Superior temporal gyrus (tissue), 1 donor: Measurements from ENCODE around the gene GPC6.
A peak's percentile ranks its signal among the peaks of the same experiment; 100 is the strongest.
"Not testable (repeated sequence)": the region's sequence is repeated elsewhere in the genome, so short reads cannot be mapped to it uniquely, and the experiment has no call there.

Source experiments
- DNase-seq: peaks from one replicate; pipeline ENCODE4 v3.0.0-alpha.2; 2016; ENCODE audit errors: extremely low spot score

GPC6 gene

GRCh38 chr13:93226623-93227279 lies at the start of gene GPC6:
Gene GPC6, plus strand, starts transcription at chr13:93226807.
- DNase-seq, result peak; percentile 73

- no peak for DNase-seq
These were observed 46.1 kb upstream of the GPC6 start for GRCh38 chr13:93180356-93180969.

GRCh38 chr13:93182406-93182805 lies 44.2 kb upstream of the GPC6 start:
- no peak for DNase-seq

GRCh38 chr13:93183302-93183701 lies 43.3 kb upstream of the GPC6 start:
- no peak for DNase-seq

- no peak for DNase-seq
These were observed 36.6 kb upstream of the GPC6 start for GRCh38 chr13:93190006-93190405.

GRCh38 chr13:93193682-93194081 lies 32.9 kb upstream of the GPC6 start:
- DNase-seq, result no peak

- no peak for DNase-seq
These were observed 26.8 kb upstream of the GPC6 start for GRCh38 chr13:93199856-93200255.

- no peak for DNase-seq
These were observed 26.0 kb upstream of the GPC6 start for GRCh38 chr13:93200626-93201025.

- no peak for DNase-seq
These were observed 24.5 kb upstream of the GPC6 start for GRCh38 chr13:93201992-93202558.

GRCh38 chr13:93206778-93207392 lies 19.7 kb upstream of the GPC6 start:
- not testable (repeated sequence) for DNase-seq

GRCh38 chr13:93216122-93216521 lies 10.5 kb upstream of the GPC6 start:
- no peak for DNase-seq

GRCh38 chr13:93217721-93218261 lies 8.8 kb upstream of the GPC6 start:
- DNase-seq, result no peak

GRCh38 chr13:93218583-93218982 lies 8.0 kb upstream of the GPC6 start:
- no peak for DNase-seq

GRCh38 chr13:93220073-93220472 lies 6.5 kb upstream of the GPC6 start:
- no peak for DNase-seq

- DNase-seq, result no peak
These were observed 3.6 kb upstream of the GPC6 start for GRCh38 chr13:93222976-93223375.

GRCh38 chr13:93224535-93224934 lies 2.1 kb upstream of the GPC6 start:
- DNase-seq, result no peak

GRCh38 chr13:93225610-93226009 lies 997 bp upstream of the GPC6 start:
- DNase-seq, result no peak

GRCh38 chr13:93226065-93226622 lies 463 bp upstream of the GPC6 start:
- no peak for DNase-seq

GRCh38 chr13:93227280-93227877 lies 772 bp downstream of the GPC6 start:
- no peak for DNase-seq

- no peak for DNase-seq
These were observed 1.5 kb downstream of the GPC6 start for GRCh38 chr13:93227878-93228642.

- peak; percentile 72 for DNase-seq
These were observed 2.0 kb downstream of the GPC6 start for GRCh38 chr13:93228643-93228937.
